Esophagus squamous epithelium (tissue), 4 donors: Measurements from ENCODE around the gene ANKRD28.

ENCODE experiments used
- POLR2A ChIP-seq, 4 donors: fragments of 450-650 bp; IDR thresholded peaks; one replicate each; pipeline ENCODE4 v1.6.1; 2017; ENCODE audit warnings: antibody characterized with exemption in 4 of 4, mild to moderate bottlenecking in 4 of 4, moderate library complexity in 3 of 4
- TF ChIP-seq, protein P1 (sequence below), 6 experiments: fragments of 450-650 bp in 4 of 6; fragments of 200-600 bp in 2 of 6; sonication (generic) in 2 of 6; IDR thresholded peaks; one replicate each; pipeline ENCODE4 v1.5.1; 2016 to 2019; ENCODE audit warnings: antibody characterized with exemption in 6 of 6, mild to moderate bottlenecking in 4 of 6, moderate library complexity in 4 of 6

DNA sequence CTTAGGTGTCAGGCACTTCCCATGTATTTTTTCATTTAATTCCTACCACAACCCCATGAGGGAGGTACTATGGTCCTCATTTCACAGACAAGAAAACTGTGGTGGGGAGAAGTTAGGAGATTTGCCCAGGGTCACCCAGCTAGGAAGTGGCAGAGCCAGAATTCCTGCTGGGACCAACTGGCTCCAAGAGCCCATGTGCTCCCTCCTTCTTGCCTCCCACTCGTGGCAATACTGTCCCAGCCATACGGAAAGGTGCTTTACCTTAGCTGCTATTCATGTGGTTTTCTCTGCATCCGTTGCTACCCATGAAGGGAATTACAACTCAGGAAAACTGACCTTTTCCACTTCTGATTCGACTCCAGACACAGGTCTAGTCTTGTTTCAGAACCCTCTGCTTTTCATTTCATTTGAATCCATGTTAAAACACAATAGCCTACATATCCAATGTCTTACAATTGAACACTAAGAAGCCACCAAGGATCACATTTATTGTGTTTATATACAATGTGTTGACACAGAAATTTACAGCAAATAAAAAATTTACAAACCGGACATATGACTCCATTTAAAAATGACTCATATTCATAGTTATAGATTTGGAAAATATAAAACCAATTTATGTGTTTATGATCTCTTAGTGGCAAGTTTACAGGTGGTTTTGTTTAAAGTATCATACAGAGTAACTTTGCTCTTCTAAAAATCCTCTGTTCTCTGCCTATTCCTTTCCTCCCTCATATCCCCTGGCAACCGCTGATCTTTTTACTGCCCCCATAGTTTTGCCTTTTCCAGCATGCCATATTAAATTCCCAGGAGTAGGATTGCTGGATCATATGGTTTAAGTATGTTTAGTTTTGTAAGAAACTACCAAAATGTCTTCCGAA is 137.5 kb downstream of the ANKRD28 start:
- TF ChIP-seq, protein P1, sequence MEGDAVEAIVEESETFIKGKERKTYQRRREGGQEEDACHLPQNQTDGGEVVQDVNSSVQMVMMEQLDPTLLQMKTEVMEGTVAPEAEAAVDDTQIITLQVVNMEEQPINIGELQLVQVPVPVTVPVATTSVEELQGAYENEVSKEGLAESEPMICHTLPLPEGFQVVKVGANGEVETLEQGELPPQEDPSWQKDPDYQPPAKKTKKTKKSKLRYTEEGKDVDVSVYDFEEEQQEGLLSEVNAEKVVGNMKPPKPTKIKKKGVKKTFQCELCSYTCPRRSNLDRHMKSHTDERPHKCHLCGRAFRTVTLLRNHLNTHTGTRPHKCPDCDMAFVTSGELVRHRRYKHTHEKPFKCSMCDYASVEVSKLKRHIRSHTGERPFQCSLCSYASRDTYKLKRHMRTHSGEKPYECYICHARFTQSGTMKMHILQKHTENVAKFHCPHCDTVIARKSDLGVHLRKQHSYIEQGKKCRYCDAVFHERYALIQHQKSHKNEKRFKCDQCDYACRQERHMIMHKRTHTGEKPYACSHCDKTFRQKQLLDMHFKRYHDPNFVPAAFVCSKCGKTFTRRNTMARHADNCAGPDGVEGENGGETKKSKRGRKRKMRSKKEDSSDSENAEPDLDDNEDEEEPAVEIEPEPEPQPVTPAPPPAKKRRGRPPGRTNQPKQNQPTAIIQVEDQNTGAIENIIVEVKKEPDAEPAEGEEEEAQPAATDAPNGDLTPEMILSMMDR (IDR thresholded peaks at IDR 0.05) = no peak
- TF ChIP-seq POLR2A (IDR thresholded peaks at IDR 0.05) = no peak
